ENCODE data around the gene NPEPL1.

NPEPL1 gene

DNA sequence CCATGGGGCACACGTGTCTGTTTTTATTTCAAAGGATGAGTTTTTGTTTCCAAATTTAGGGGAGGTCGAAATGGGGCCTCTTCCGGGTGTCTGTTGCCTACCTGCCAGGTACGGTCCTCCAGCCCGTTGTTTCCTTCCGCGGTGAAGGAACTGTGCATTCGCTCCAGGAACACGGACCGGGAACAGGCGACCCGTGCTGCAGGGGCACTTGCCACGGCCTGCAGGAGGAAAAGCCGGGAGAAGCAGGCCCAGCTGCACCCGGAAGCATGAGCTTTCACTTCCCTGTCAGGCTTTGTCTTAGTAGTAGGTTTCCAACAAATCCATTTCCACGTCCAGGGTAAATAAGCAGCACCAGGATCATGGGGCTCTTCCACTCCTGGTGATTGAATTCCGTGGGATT, 17.0 kb upstream of the NPEPL1 start:
- DNase-seq (ENCODE audit: low read depth) = no peak
- TF ChIP-seq, protein P1, sequence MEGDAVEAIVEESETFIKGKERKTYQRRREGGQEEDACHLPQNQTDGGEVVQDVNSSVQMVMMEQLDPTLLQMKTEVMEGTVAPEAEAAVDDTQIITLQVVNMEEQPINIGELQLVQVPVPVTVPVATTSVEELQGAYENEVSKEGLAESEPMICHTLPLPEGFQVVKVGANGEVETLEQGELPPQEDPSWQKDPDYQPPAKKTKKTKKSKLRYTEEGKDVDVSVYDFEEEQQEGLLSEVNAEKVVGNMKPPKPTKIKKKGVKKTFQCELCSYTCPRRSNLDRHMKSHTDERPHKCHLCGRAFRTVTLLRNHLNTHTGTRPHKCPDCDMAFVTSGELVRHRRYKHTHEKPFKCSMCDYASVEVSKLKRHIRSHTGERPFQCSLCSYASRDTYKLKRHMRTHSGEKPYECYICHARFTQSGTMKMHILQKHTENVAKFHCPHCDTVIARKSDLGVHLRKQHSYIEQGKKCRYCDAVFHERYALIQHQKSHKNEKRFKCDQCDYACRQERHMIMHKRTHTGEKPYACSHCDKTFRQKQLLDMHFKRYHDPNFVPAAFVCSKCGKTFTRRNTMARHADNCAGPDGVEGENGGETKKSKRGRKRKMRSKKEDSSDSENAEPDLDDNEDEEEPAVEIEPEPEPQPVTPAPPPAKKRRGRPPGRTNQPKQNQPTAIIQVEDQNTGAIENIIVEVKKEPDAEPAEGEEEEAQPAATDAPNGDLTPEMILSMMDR (IDR thresholded peaks at IDR 0.05; ENCODE audit: low read depth, low read length, missing control alignments) = no peak
- no peak overlapping the region for H3K4me3 ChIP-seq (ENCODE audit: low read depth, low read length)

DNA sequence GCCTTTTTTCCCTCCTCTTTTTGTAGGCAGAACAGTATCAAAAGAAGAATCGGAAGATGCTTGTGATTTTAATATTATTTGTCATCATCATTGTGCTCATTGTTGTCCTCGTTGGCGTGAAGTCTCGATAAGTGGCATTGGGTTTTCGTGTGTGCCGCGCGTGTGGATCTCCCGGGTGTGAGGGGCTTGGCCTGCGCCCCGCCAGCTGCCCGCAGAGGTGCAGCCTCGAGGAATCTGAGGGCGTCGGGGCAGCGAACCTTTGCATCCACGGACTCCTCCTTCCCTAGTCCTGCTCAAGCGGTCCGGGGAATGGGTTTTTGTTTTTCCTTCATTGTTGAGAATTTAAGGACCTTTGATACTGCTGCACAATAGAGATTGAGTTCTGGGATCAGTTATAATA, 16.4 kb upstream of the NPEPL1 start:
- DNase-seq (ENCODE audit: low read depth) = no peak
- no peak overlapping the region for H3K4me3 ChIP-seq (ENCODE audit: low read depth, low read length)
- TF ChIP-seq, protein P1 (IDR thresholded peaks at IDR 0.05; ENCODE audit: low read depth, low read length, missing control alignments) = no peak

DNA sequence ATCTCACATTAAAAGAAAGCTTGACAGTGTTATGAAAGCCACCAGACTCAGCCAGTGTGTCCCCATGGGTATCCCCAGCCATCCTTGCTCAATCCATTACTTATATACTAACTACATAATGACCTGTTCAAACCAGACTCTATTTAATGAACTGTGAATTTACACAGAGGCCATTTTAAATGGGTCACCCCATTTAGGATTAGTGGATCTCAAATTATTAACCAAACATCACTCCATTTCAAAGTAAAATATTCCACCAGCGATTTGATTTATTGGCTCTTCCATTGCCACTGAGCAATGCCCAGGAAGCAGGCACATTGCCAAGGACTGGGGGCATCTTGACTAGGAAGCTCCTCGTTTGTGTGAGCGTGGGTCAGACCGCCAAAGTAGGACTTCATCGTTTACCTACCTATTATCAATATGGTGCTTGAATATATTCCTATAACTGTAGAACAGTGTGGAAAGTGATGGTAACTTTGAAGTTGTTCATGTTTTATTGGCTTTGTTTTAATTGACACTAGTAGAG, 15.5 kb upstream of the NPEPL1 start:
- no peak for DNase-seq (ENCODE audit: low read depth)
- H3K4me3 ChIP-seq (ENCODE audit: low read depth, low read length) = no peak overlapping the region
- TF ChIP-seq, protein P1 (IDR thresholded peaks at IDR 0.05; ENCODE audit: low read depth, low read length, missing control alignments) = no peak

DNA sequence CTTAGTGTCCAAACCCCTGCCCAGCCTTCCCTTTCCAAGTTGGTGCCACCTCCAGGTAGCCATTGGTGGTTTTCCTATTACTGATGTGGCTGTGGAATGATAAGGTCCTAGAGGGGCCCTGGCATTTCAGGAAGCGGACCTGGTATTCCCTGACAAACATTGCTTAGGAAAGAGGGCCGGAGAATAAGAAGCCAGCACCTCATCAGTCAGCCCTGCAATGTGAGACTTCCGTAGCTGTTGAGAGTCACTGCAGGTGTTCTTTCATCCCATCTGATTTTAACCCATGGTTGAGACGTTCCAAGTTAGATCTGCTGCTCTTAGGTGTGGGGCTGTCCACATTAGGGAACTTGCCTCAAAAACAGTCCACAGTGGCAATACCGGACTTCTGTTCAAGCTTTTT, 14.8 kb upstream of the NPEPL1 start:
- no peak for DNase-seq (ENCODE audit: low read depth)
- no peak overlapping the region for H3K4me3 ChIP-seq (ENCODE audit: low read depth, low read length)
- TF ChIP-seq, protein P1 (IDR thresholded peaks at IDR 0.05; ENCODE audit: low read depth, low read length, missing control alignments) = no peak

DNA sequence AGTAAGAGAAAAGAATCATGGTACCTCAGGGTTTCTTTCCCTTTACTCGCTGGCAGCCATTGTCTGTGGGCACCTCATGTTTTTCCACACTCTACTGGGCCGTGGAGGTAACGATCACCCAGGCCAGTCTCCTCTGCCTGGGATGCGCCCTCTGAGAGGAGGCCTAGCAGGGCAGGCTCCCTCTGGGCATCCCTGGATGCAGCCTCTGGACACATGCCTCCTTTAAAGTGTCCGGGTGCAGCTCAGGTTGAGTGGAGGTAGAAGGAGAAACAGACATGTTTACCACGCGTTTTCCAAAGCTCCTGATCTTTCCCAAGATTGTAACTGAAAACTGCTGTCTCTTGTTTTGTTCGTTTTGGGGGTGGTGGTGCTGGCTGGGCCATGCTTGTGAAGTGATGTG, 13.8 kb upstream of the NPEPL1 start:
- TF ChIP-seq, protein P1 (IDR thresholded peaks at IDR 0.05; ENCODE audit: low read depth, low read length, missing control alignments) = no peak
- no peak for DNase-seq (ENCODE audit: low read depth)
- no peak overlapping the region for H3K4me3 ChIP-seq (ENCODE audit: low read depth, low read length)

DNA sequence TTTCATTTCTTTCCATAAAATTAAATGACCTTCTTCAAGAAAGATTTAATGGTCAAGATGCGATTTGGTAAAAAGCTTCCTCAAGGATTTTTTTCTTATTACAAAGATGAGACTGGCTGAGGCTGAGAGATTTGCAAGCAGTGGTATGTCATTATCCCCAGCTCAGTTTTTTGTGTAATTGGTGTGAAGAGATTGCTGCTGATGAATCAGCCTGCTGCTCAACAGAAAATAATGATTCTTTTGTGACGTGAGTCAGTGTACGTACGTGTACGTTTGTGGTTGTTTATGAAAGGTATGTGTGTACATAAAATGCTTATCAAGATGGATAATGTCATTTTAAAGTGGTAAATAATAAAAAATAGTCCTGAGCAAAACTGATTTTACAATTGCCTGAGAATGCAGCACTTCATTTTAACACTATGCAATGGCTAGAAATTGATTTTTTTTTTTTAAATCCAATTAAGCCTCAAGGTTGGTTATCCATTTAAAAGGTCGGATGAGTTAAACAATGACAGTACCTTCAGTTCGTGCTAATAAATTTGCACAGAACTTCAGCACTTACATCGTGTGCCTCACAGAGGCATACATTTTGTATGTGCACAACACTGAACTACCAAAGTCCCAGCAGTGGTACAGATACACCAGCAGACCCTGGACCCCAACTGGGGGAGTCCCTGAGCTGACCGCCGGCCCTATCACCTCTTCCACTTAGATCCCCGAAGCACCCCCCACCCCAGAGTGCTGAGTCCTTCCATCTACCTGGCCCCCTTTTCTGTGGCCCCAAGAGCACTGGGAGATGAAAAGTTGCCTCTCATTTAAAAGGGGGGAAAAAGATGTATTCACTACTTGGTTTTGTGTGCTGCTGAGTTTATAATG, 9.7 kb upstream of the NPEPL1 start:
- TF ChIP-seq, protein P1 (IDR thresholded peaks at IDR 0.05; ENCODE audit: low read depth, low read length, missing control alignments) = no peak
- no peak for DNase-seq (ENCODE audit: low read depth)
- no peak overlapping the region for H3K4me3 ChIP-seq (ENCODE audit: low read depth, low read length)

DNA sequence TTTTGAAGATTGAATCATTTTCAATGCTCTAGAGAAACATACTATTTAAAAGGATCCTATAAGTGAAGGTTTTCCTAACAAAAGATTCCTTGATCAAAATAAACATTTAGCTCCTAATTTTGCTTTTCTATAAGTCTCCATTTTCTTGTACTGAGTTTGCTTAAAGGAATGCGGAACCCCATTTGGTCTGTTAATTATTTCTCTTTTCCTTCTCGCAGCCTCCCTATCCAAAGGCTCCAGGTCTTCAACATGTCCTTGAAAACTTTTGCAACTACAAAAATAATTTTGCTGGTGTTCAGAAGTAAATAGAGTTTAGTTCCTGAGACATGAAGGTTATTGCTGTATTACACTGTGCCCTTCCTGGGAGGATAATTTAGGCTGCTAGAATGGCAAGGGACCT, 8.3 kb upstream of the NPEPL1 start:
- no peak overlapping the region for H3K4me3 ChIP-seq (ENCODE audit: low read depth, low read length)
- no peak for DNase-seq (ENCODE audit: low read depth)
- TF ChIP-seq, protein P1 (IDR thresholded peaks at IDR 0.05; ENCODE audit: low read depth, low read length, missing control alignments) = no peak

All from GM12864 (cell line).